ENCODE results near the gene CLPSL2. TPM values are rescaled to one million over a fixed set of nuclear protein-coding genes. Genes with fewer than 3 reads are reported as not detected.

The CLPSL2 gene
- total RNA-seq, 2 donors from 2014 or later: not detected

DNA sequence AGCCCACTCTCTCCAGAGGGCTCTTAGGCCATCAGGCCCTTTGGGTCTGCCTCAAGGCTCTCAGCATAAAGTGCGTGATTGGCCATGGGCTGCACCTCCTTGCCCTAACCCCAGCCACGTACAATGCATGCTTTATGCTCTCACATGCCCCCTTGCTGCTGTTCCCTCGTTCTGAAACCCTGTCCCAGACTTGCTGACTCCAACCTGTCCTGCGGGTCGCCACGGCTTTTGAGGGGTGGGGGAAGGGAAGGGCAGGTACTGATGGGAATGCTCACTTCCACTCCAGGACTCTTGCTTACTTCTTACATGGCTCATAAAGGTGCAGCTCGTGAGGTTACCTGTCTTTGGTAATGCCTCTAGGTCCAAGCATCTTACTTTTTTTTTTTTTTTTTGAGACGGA, 33.6 kb upstream of the CLPSL2 start:
- Histone ChIP-seq H3K27ac (no peak overlapping the region), H3K4me3 (no peak overlapping the region), H3K9me3 (no peaks in the 10 kb centered on the region), H3K36me3 (no peaks in the 10 kb centered on the region), H3K4me1 (no peaks in the 10 kb centered on the region), H3K27me3 (no peaks in the 10 kb centered on the region)
- TF ChIP-seq, protein P1, sequence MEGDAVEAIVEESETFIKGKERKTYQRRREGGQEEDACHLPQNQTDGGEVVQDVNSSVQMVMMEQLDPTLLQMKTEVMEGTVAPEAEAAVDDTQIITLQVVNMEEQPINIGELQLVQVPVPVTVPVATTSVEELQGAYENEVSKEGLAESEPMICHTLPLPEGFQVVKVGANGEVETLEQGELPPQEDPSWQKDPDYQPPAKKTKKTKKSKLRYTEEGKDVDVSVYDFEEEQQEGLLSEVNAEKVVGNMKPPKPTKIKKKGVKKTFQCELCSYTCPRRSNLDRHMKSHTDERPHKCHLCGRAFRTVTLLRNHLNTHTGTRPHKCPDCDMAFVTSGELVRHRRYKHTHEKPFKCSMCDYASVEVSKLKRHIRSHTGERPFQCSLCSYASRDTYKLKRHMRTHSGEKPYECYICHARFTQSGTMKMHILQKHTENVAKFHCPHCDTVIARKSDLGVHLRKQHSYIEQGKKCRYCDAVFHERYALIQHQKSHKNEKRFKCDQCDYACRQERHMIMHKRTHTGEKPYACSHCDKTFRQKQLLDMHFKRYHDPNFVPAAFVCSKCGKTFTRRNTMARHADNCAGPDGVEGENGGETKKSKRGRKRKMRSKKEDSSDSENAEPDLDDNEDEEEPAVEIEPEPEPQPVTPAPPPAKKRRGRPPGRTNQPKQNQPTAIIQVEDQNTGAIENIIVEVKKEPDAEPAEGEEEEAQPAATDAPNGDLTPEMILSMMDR (IDR thresholded peaks at IDR 0.05): no peak
- no peak for DNase-seq (ENCODE audit: low spot score)

DNA sequence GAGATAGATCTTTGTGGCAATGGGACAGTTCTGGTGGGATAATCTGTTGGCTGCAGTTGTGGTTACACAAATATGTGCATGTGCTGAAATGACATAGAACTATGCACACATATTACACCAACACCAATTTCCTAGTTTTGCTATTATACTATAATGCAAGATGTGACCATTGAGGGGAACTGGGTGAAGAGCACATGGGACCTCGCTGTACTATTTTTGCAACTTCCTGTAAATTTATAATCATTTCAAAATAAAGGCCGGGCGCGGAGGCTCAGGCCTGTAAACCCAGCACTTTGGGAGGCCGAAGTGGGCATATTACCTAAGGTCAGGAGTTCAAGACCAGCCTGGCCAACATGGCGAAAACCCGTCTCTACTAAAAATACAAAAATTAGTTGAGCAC, 30.9 kb upstream of the CLPSL2 start:
- no peak for DNase-seq (ENCODE audit: low spot score)
- no peaks in the 10 kb centered on the region for H3K9me3 ChIP-seq
- no peaks in the 10 kb centered on the region for H3K4me1 ChIP-seq
- no peak overlapping the region for H3K4me3 ChIP-seq
- no peak overlapping the region for H3K27ac ChIP-seq
- TF ChIP-seq, protein P1 (IDR thresholded peaks at IDR 0.05): no peak
- H3K36me3 ChIP-seq: no peaks in the 10 kb centered on the region
- H3K27me3 ChIP-seq: no peaks in the 10 kb centered on the region

- Histone ChIP-seq H3K27ac (no peak overlapping the region), H3K4me3 (no peak overlapping the region), H3K9me3 (no peaks in the 10 kb centered on the region), H3K27me3 (no peaks in the 10 kb centered on the region), H3K36me3 (no peaks in the 10 kb centered on the region), H3K4me1 (no peaks in the 10 kb centered on the region)
- no peak for DNase-seq (ENCODE audit: low spot score)
- TF ChIP-seq, protein P1 (IDR thresholded peaks at IDR 0.05): no peak
These were observed 29.9 kb upstream of the CLPSL2 start for GRCh38 chr6:35746516-35746915.

- H3K27ac ChIP-seq: no peak overlapping the region
- TF ChIP-seq, protein P1 (IDR thresholded peaks at IDR 0.05): no peak
- no peak for DNase-seq (ENCODE audit: low spot score)
- H3K4me3 ChIP-seq: no peak overlapping the region
- H3K4me1 ChIP-seq: no peaks in the 10 kb centered on the region
- no peaks in the 10 kb centered on the region for H3K9me3 ChIP-seq
- H3K27me3 ChIP-seq: no peaks in the 10 kb centered on the region
- no peaks in the 10 kb centered on the region for H3K36me3 ChIP-seq
These were observed 28.5 kb upstream of the CLPSL2 start for GRCh38 chr6:35747877-35748276.

- TF ChIP-seq, protein P1 (IDR thresholded peaks at IDR 0.05): no peak
- H3K4me1 ChIP-seq: no peaks in the 10 kb centered on the region
- H3K9me3 ChIP-seq: no peaks in the 10 kb centered on the region
- H3K27ac ChIP-seq: no peak overlapping the region
- DNase-seq (ENCODE audit: low spot score): no peak
- no peak overlapping the region for H3K4me3 ChIP-seq
- H3K27me3 ChIP-seq: no peaks in the 10 kb centered on the region
- no peaks in the 10 kb centered on the region for H3K36me3 ChIP-seq
These were observed 25.8 kb upstream of the CLPSL2 start for GRCh38 chr6:35750557-35750956.

DNA sequence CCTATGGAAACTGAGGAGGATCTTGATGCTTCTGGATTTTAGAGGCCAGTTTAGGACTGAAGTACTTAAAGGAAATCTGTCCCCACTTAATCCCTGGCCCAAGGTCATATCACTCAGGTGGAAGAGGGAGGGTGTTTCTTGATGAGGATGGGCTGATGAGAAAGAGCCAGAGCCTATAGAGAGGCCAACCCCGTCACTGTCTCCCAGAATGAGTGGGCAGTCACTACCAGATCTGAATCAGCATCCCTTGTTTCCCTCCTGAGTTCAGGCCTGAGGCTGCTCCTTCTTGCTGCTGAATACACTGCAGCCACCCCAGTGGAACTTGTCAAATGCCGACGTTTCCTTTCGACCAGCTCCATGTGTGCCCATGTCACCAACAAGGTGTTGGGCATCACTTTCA, 24.8 kb upstream of the CLPSL2 start:
- H3K4me1 ChIP-seq: no peaks in the 10 kb centered on the region
- no peak for DNase-seq (ENCODE audit: low spot score)
- H3K9me3 ChIP-seq: no peaks in the 10 kb centered on the region
- no peaks in the 10 kb centered on the region for H3K27me3 ChIP-seq
- TF ChIP-seq, protein P1 (IDR thresholded peaks at IDR 0.05): no peak
- no peak overlapping the region for H3K4me3 ChIP-seq
- no peaks in the 10 kb centered on the region for H3K36me3 ChIP-seq
- no peak overlapping the region for H3K27ac ChIP-seq

Data from right atrium auricular region (tissue), 2 donors.